Measurements from ENCODE around the gene CYREN. TPM values are rescaled to one million over a fixed set of nuclear protein-coding genes. Genes with fewer than 3 reads are reported as not detected.
"Not testable (repeated sequence)": the region's sequence is repeated elsewhere in the genome, so short reads cannot be mapped to it uniquely, and the experiment has no call there.

CYREN gene
- total and polyA plus RNA-seq, 9 of the 15 experiments (the other 6 are each of a cell fraction or from before 2014, with no cell fraction given), result 13.9 to 108 (median 88.8) TPM

DNA sequence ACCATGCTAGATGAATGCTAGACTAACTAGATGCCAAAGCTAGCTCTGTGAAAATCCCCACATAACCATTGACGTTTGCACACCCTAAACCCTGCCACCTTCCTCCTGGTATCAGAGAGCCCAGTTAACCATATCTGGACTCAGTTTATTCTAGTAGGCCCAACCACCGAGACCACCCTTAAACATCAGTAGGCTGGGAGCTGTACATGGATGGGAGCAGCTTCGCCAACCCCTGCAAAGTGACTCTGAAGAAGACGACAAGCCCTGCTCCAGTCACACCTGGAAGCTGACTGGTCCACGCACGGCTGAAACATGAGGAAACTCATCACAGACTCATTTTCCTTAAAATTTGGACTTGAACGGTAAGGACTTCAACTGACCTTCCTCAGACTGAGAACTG, 4.4 kb upstream of the CYREN start:
- H3K9me3 ChIP-seq (replicated peaks; ENCODE audit: control insufficient read depth, insufficient read depth, low read depth, low read length), result no peaks in the 10 kb centered on the region
- BruUV-seq (replicated peaks), result no TSS peak
- H4K20me1 ChIP-seq (replicated peaks; ENCODE audit: control insufficient read depth, insufficient read depth, low read length), result no peaks in the 10 kb centered on the region
- ATAC-seq (no peak), FAIRE-seq (no peak), DNase-seq (ENCODE audit: extremely low read depth in 1 of 4, low spot score in 3 of 4) (no peak)
- in situ Hi-C loops (cut with MboI) (no loop called here), intact Hi-C loops (cut with micrococcal nuclease) (loop anchor here (5.0 to 10.0 kb wide), 4 partner anchors 300 to 543 kb away; partner anchors contain the start of gene BPGM)
- peaks cover 6% of the 10 kb centered on the region for H3K79me2 ChIP-seq (ENCODE audit: control insufficient read depth, insufficient read depth, low read length)
- WGBS (ENCODE audit: insufficient coverage, low coverage, missing lambda C conversion rate), result 36% methylated on average over 7 of the region's 7 CpGs
- no peaks in the 10 kb centered on the region for H3K9me1 ChIP-seq (ENCODE audit: control insufficient read depth, insufficient read depth, low read length)
- no peak overlapping the region for H3K27ac ChIP-seq (ENCODE audit: extremely low read depth, low read depth, low read length)
- ChIA-PET POLR2A (interaction anchor here (0.6 to 2.4 kb wide), 4 partner anchors 10 to 331 kb away, joined by 3 to 8 read pairs (median 4); no protein-coding TSS in a partner anchor), CTCF (ENCODE audit: low intra/inter-chr PET ratio) (interaction anchor here (0.7 kb wide), 1 partner anchor 50 kb away, joined by 3 read pairs; no protein-coding TSS in a partner anchor)
- H3K4me2 ChIP-seq (ENCODE audit: insufficient read depth, low read length), result no peak overlapping the region
- H2AFZ ChIP-seq (ENCODE audit: low read depth, low read length), result no peak overlapping the region
- H3K27me3 ChIP-seq (ENCODE audit: control insufficient read depth in 2 of 2, insufficient read depth in 2 of 2, low read length in 2 of 2), result no peaks in the 10 kb centered on the region
- H3K9ac ChIP-seq (ENCODE audit: insufficient read depth in 1 of 2, low read depth in 2 of 2, low read length in 2 of 2), result no peak overlapping the region
- H3K4me1 ChIP-seq (replicated peaks in 1 of 2; ENCODE audit: control insufficient read depth in 2 of 2, insufficient read depth in 2 of 2, low read length in 2 of 2), result peaks cover 0 to 10% of the 10 kb centered on the region in 2 experiments; a peak in 3 of 5 replicates
- no peaks in the 10 kb centered on the region for H3K36me3 ChIP-seq (ENCODE audit: control insufficient read depth, insufficient read depth, low read length)
- TF ChIP-seq POLR2A (conservative IDR thresholded peaks at IDR 0.05) (no peak), HNRNPUL1 (IDR thresholded peaks at IDR 0.05; ENCODE audit: low read length) (no peak), ZC3H11A (IDR thresholded peaks at IDR 0.05; ENCODE audit: low read depth, low read length) (no peak), ZNF76 (CRISPR knock-in tag; IDR thresholded peaks at IDR 0.05; ENCODE audit: borderline replicate concordance) (no peak), ZNF436 (CRISPR knock-in tag; IDR thresholded peaks at IDR 0.05) (no peak), NCOA4 (IDR thresholded peaks at IDR 0.05; ENCODE audit: partially characterized antibody) (no peak), POLR2G (IDR thresholded peaks at IDR 0.05; ENCODE audit: low read depth, low read length) (no peak), ZNF764 (CRISPR knock-in tag; IDR thresholded peaks at IDR 0.05; ENCODE audit: low read depth) (no peak), SMARCA4 (IDR thresholded peaks at IDR 0.05) (no peak), ZNF197 (CRISPR knock-in tag; IDR thresholded peaks at IDR 0.05; ENCODE audit: low read depth) (no peak), FOXJ3 (CRISPR knock-in tag; IDR thresholded peaks at IDR 0.05) (no peak)
- TF ChIP-seq, protein P1, sequence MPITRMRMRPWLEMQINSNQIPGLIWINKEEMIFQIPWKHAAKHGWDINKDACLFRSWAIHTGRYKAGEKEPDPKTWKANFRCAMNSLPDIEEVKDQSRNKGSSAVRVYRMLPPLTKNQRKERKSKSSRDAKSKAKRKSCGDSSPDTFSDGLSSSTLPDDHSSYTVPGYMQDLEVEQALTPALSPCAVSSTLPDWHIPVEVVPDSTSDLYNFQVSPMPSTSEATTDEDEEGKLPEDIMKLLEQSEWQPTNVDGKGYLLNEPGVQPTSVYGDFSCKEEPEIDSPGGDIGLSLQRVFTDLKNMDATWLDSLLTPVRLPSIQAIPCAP (CRISPR knock-in tag; IDR thresholded peaks at IDR 0.05; ENCODE audit: borderline replicate concordance), result no peak
- TF ChIP-seq, protein P2, sequence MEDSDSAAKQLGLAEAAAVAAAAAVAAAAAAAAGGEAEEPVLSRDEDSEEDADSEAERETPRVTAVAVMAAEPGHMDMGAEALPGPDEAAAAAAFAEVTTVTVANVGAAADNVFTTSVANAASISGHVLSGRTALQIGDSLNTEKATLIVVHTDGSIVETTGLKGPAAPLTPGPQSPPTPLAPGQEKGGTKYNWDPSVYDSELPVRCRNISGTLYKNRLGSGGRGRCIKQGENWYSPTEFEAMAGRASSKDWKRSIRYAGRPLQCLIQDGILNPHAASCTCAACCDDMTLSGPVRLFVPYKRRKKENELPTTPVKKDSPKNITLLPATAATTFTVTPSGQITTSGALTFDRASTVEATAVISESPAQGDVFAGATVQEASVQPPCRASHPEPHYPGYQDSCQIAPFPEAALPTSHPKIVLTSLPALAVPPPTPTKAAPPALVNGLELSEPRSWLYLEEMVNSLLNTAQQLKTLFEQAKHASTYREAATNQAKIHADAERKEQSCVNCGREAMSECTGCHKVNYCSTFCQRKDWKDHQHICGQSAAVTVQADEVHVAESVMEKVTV (CRISPR knock-in tag; IDR thresholded peaks at IDR 0.05), result no peak
- no peak overlapping the region for H3K4me3 ChIP-seq

DNA sequence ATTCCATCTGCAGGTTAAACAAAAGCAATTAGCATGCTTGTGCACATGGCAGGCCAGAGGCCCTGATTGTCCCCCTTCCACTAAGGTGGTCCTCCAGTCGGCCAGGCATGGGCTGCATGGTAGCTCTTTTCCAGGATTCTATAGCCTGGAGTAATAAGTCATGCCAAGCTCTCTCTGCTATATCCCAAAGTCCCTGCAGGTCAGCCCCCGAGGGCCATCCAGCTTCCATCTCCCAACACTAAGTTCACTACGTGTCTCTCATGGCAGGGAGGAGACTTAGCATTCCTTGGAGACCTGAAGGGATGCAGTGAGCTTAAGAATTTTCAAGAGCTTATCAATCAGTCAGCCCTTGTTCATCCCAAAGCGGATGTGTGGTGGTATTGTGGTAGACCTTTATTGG, 3.4 kb upstream of the CYREN start:
- not testable (repeated sequence) for H3K4me3 ChIP-seq
- whole genome bisulfite sequencing (ENCODE audit: insufficient coverage, low coverage, missing lambda C conversion rate), result 34% methylated on average over 4 of the region's 4 CpGs

More for the DNA sequence above, 3.4 kb upstream of the CYREN start:
- in situ Hi-C loops (cut with MboI); H3K27me3 ChIP-seq (ENCODE audit: control insufficient read depth in 2 of 2, insufficient read depth in 2 of 2, low read length in 2 of 2); H3K9me3 ChIP-seq (replicated peaks; ENCODE audit: control insufficient read depth, insufficient read depth, low read depth, low read length); BruUV-seq (replicated peaks); H3K4me2 ChIP-seq (ENCODE audit: insufficient read depth, low read length); FAIRE-seq; H3K9me1 ChIP-seq (ENCODE audit: control insufficient read depth, insufficient read depth, low read length); H3K9ac ChIP-seq (ENCODE audit: insufficient read depth in 1 of 2, low read depth in 2 of 2, low read length in 2 of 2); H2AFZ ChIP-seq (ENCODE audit: low read depth, low read length); ATAC-seq; CTCF ChIA-PET (ENCODE audit: low intra/inter-chr PET ratio); DNase-seq (ENCODE audit: extremely low read depth in 1 of 4, low spot score in 3 of 4); H3K27ac ChIP-seq (ENCODE audit: extremely low read depth, low read depth, low read length); H3K36me3 ChIP-seq (ENCODE audit: control insufficient read depth, insufficient read depth, low read length); H4K20me1 ChIP-seq (replicated peaks; ENCODE audit: control insufficient read depth, insufficient read depth, low read length): not testable (repeated sequence)
- POLR2A ChIA-PET, result interaction anchor here (0.6 to 2.4 kb wide), 4 partner anchors 9 to 530 kb away, joined by 3 to 8 read pairs (median 3); no protein-coding TSS in a partner anchor
- Histone ChIP-seq H3K4me1 (replicated peaks in 1 of 2; ENCODE audit: control insufficient read depth in 2 of 2, insufficient read depth in 2 of 2, low read length in 2 of 2) (peaks cover 8 to 18% of the 10 kb centered on the region in 2 experiments; a peak in 4 of 5 replicates), H3K79me2 (ENCODE audit: control insufficient read depth, insufficient read depth, low read length) (peaks cover 16% of the 10 kb centered on the region)
- intact Hi-C loops (cut with micrococcal nuclease), result loop anchor here (5.0 to 10.0 kb wide), 4 partner anchors 299 to 542 kb away; partner anchors contain the start of gene BPGM
